K562 (cell line): Measurements from ENCODE around the gene FAM184B. TPM values are rescaled to one million over a fixed set of nuclear protein-coding genes. Genes with fewer than 3 reads are reported as not detected.

ENCODE experiments used
- ATF3 ChIP-seq, 2 experiments: fragments of 450-650 bp in 1 of 2; sonication (generic) in 1 of 2; formaldehyde crosslinking in 1 of 2; IDR thresholded peaks in 1 of 2; conservative IDR thresholded peaks in 1 of 2; 2 replicates each; pipeline versions ENCODE4 v1.6.1 to v1.8.1; 2016 to 2023; ENCODE audit warnings: mild to moderate bottlenecking in 2 of 2, moderate library complexity in 2 of 2, inconsistent platforms in 1 of 2, missing genetic modification reagents in 1 of 2
- CEBPG ChIP-seq, 3 experiments: fragments of 200-800 bp in 1 of 3; sonication (Bioruptor generic) in 1 of 3; sonication (generic) in 1 of 3; formaldehyde crosslinking in 1 of 3; IDR thresholded peaks in 2 of 3; conservative IDR thresholded peaks in 1 of 3; 2 replicates each; pipeline versions ENCODE4 v1.6.1 to v1.8.0; 2016 to 2022; ENCODE audit warnings: missing compliant biosample characterization in 2 of 3, missing genetic modification characterization in 2 of 3, mild to moderate bottlenecking in 1 of 3, missing genetic modification reagents in 1 of 3
- DEAF1 ChIP-seq: fragments of 450-650 bp; formaldehyde crosslinking; IDR thresholded peaks from 2 replicates; pipeline ENCODE4 v1.4.0; 2020; ENCODE audit warnings: mild to moderate bottlenecking, moderate library complexity
- HDAC1 ChIP-seq, 2 experiments: fragments of 450-650 bp; IDR thresholded peaks; 2 replicates each; pipeline ENCODE4 v1.6.1; 2016 to 2017; ENCODE audit warnings: inconsistent platforms in 1 of 2, mild to moderate bottlenecking in 1 of 2, moderate library complexity in 1 of 2
- NR3C1 ChIP-seq: sonication (generic); formaldehyde crosslinking; IDR thresholded peaks from 2 replicates; pipeline ENCODE4 v1.8.1; 2022; ENCODE audit warnings: missing genetic modification reagents
- PHF20 ChIP-seq: fragments of 450-650 bp; IDR thresholded peaks from 2 replicates; pipeline ENCODE4 v1.6.1; 2018; ENCODE audit not compliant: partially characterized antibody
- SMAD2 ChIP-seq: fragments of 150-350 bp; IDR thresholded peaks from 2 replicates; pipeline ENCODE4 v1.6.1; 2014; ENCODE audit warnings: low read depth, mild to moderate bottlenecking, low read length
- STAG1 ChIP-seq: sonication (generic); formaldehyde crosslinking; IDR thresholded peaks from 2 replicates; pipeline ENCODE4 v1.5.0; 2020; ENCODE audit warnings: missing genetic modification reagents, borderline replicate concordance
- ZFP1 ChIP-seq: fragments of 450-650 bp; formaldehyde crosslinking; IDR thresholded peaks from 2 replicates; pipeline ENCODE4 v1.4.0; 2020; ENCODE audit warnings: mild to moderate bottlenecking, mixed read lengths
- ZFP91 ChIP-seq: sonication (generic); formaldehyde crosslinking; IDR thresholded peaks from 2 replicates; pipeline ENCODE4 v1.8.0; 2022; ENCODE audit warnings: mild to moderate bottlenecking, missing genetic modification reagents
- ZNF277 ChIP-seq: fragments of 250-450 bp; sonication (Bioruptor Pico); IDR thresholded peaks from 2 replicates; pipeline ENCODE4 v1.8.0; 2022; ENCODE audit warnings: inconsistent platforms, mild to moderate bottlenecking, moderate library complexity, borderline replicate concordance
- polyA plus RNA-seq, 8 experiments: library from polyadenylated mRNA; depleted of rRNA in 4 of 8; stranded (reverse) in 5 of 8; unstranded in 3 of 8; fragments of >200 nt; fragmentation: Nextera tagmentation in 2 of 8; fragmentation: Illumina TruSeq in 1 of 8; extraction: Ambion mirVana in 2 of 8; extraction: Trizol in 1 of 8; gene quantifications; 2 replicates each; pipeline versions ENCODE4 v1.2.1 to v1.2.3, GENCODE V29; 2011 to 2014; ENCODE audit warnings: inconsistent platforms in 1 of 8, missing spikeins in 1 of 8
- total RNA-seq, 7 experiments: library from RNA; depleted of rRNA in 6 of 7; stranded (reverse); fragments of >200 nt in 6 of 7; fragmentation: Illumina TruSeq in 2 of 7; extraction: Trizol in 2 of 7; gene quantifications; 2 replicates each; pipeline versions ENCODE4 v1.2.1 to v1.2.3, GENCODE V29; 2011 to 2021; ENCODE audit warnings: low replicate concordance in 1 of 7

FAM184B gene
- total and polyA plus RNA-seq, 9 of the 15 experiments (the other 6 are each of a cell fraction or from before 2014, with no cell fraction given), result not detected

GRCh38 chr4:17719106-17719505 lies 62.3 kb downstream of the FAM184B start (continued):
- TF ChIP-seq CEBPG (CRISPR knock-in tag; IDR thresholded peaks at IDR 0.05), result no peak
- TF ChIP-seq CEBPG (tag; conservative IDR thresholded peaks at IDR 0.05 in 1 of 2, IDR thresholded peaks at IDR 0.05 in 1 of 2), result peak in 1 of 2 experiments; percentile 76; a peak in 2 of 4 replicates
- no peak for TF ChIP-seq ZFP91 (CRISPR knock-in tag)
- TF ChIP-seq STAG1 (CRISPR knock-in tag), result no peak
- no peak for TF ChIP-seq ZNF277 (CRISPR knock-in tag)
- TF ChIP-seq HDAC1 (IDR thresholded peaks at IDR 0.05), result no peak
- TF ChIP-seq DEAF1 (CRISPR knock-in tag), result no peak
- TF ChIP-seq ATF3 (IDR thresholded peaks at IDR 0.05), result peak; percentile 34; the same call in 1 of the 2 replicates
- no peak for TF ChIP-seq ATF3 (CRISPR knock-in tag; conservative IDR thresholded peaks at IDR 0.05)
- no peak for TF ChIP-seq SMAD2
- TF ChIP-seq PHF20, result no peak
- no peak for TF ChIP-seq NR3C1 (CRISPR knock-in tag)
- no peak for TF ChIP-seq ZFP1
- TF ChIP-seq, all 486 proteins: peak for 4
